NCI-H1105 (cell line): Measurements from ENCODE around the gene GALNT17.
"Not testable (repeated sequence)": the region's sequence is repeated elsewhere in the genome, so short reads cannot be mapped to it uniquely, and the experiment has no call there.

Experiments
- DNase-seq: peaks from one replicate; lab custom pipeline; 2025; lab: John Stamatoyannopoulos, UW

Gene GALNT17

DNA sequence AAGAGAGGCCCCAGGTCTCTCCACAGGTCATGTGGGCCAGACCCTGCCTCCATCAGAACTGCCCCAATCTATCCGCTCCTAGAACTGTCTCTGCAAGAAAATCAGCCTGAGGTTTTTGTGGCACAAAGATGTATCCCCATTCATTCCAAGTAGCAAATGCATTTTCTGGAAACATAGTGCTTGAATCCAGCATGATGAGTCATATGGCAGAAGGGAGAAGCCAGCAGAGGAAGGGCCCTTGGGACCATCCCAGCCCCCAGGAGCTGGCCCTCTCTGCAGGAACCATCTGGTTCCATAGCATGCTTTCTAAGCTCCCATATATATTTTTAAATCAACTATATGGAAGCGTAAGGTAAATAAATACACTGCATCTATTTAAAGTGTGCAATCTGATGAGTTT lies 563.2 kb downstream of the GALNT17 start:
- DNase-seq, result no peak

DNA sequence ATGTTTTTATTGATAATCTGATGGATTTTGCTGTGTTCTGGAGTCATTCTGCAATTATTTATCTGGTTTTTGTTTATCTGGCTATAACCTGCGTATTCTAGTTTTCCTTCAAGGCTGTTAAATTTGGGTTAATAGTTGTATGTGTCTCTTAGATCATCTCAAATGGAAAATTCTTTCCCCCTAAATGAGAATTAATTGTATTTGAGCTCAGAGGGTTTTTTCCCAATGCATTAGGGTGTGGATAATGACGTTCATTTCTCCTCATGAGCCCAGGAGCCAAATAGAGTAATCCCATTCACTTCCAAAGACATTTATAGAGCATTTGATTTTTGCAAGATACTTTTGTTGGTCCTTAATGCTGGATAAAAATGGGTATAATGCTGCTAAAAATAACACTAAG lies 564.6 kb downstream of the GALNT17 start:
- no peak for DNase-seq

DNA sequence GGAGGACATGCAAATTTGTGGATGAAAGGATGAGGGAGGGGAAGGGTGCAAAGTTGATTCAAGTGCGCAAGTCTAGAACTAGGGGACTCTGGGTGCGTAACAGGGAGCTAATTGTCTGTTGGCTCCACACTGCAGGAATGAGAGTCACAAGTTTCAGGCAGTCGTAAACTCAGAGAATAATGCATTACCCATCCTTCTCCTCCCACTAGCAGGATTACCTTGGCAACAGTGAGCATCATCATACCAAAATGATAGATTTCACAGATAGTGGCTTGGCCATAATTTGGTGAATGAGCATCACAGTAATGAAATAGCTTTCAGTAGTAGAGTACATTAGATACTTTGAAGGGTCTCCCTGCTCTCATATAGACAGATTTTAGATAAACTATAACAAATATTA lies 565.5 kb downstream of the GALNT17 start:
- DNase-seq, result no peak

DNA sequence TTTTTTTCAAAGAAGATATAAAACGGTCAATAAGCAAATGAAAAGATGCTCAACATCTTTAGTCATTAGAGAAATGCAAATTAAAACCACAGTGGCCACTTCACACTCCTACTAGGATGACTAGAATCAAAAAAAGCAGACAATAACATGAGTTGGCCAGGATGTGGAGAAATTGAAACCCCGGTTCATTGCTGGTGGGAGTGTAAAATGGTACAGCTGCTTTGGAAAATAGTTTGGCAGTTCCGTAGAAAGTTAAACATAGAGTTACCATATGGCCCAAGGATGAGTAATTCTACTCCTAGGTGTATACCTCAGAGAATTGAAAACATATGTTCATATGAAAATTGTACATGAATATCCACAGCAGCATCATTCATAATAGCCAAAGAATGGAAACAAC lies 573.3 kb downstream of the GALNT17 start:
- no peak for DNase-seq

DNA sequence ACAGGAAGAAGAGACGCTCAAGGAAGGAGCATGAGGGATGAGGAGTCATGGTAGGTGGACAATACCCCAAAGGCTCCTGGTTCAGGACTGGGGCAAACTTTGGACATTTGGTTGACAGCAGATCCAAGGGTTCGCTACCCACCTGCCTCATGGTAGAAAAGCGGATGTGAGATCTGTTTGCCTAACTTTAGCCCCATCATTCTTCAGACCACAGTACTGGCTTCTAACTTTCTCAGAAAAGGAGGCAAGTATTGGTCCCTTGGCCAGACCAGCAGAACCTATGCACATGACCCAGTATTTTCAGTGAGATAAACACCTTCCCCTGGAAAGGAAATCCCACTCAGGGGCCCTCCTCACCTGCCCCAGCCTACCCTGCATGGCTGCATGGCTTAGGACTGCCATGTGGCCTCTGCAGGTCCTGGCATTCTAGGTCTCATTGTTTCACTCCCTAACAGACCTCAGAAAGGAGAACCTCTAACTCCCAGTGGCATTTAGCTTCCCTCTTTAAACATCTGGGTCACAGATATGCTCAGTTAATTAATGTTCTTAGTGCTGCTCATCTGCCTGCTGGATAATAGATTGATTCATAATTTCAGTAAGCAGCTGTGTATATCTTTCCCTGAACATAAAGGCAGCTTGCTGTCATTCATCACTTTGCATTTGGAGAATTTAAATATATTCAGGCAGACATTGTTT lies 574.1 kb downstream of the GALNT17 start:
- DNase-seq, result no peak

DNA sequence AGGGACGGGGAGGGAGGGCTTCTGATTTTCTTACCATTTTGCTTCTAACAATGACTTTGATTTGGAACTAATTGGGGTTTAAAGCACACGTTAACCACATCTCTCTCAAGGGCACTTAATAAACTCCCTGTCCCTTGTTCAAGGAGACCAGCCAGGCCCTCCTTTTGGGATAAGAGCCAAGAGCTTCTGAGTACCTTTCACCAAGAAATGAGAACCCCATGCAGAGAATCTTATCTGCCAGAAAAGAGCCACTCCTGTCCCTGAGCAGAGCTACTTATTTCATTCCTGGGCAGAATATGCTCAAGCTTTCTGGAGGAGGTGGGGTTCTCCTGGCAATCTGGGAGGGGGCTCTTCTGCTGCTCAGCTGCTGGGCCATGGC lies 574.6 kb downstream of the GALNT17 start:
- no peak for DNase-seq

DNA sequence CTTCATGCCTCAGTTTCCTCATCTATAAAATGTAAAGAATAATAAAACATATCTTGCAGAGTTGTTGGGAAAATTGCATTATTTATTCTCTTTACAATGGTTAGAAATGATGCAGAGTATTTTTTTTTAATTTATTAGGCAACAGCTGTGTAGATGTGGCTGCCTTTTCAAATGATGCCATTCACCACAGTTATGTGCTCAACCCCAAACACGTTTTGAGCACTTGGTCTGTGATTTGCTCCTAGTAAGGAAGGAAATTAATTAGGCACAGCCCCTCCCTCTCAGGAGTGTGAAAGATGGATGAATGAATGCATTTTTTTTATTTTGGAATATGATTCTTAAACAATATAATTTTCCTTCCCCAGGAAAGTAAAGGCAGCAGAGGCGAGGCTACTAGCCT lies 575.1 kb downstream of the GALNT17 start:
- no peak for DNase-seq

DNA sequence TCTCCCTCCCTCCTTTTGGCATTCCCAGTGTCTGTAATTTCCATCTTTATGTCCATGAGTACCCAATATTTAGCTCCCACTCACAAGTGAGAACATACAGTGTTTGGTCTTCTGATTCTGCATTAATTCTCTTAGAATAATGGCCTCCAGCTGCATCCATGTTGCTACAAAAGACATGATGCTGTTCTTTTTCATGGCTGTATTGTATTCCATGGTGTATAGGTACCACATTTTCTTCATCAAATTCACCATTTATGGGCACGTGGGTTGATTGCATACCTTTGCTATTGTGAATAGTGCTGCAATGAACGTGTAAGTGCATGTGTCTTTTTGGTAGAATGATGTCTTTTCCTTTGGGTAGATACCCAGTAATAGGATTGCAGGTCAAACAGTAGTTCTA lies 576.8 kb downstream of the GALNT17 start:
- no peak for DNase-seq

DNA sequence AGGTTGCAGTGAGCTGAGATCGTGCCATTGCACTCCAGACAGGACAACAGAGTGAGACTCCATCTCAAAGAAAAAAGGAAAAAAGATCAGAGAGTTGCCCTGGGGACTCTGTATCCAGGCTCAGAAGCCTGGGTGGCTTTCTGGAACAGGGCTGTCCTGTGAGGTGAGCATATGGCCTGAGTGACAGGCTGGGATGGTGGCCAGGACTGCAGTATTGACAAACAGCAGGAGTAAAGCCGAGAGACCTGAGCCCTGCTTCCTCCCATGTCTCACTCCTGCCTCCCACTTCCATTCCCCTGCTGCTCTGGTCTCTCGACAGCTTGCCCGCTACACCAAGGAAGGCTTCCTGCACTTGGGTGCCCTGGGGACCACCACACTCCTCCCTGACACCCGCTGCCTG lies 578.5 kb downstream of the GALNT17 start:
- DNase-seq, result no peak

DNA sequence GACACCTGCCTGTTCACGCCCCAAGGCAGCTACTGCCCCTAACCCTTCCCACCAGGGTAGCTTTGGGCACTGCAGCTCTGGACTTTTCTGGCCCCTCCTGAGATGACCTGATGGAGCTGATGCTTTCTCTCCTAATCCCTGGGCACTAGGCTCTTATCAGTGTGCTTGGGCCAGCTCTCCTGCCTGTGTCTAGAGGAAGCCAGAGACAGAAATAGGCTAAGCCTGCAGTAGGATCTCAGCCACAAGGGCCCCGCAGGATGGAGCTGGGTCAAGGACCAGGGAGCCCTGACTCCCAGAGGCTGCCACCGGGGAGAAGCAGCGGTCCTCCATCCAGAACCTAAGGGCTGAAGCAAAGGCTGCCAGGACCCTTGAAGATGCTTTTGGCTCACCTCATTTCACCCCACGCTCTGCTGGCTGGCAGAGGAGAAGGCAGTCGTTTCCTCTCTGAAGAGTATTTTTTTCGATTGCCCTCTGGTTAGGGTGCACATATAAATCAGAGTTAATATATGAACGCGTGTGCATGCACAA lies 580.8 kb downstream of the GALNT17 start:
- no peak for DNase-seq

DNA sequence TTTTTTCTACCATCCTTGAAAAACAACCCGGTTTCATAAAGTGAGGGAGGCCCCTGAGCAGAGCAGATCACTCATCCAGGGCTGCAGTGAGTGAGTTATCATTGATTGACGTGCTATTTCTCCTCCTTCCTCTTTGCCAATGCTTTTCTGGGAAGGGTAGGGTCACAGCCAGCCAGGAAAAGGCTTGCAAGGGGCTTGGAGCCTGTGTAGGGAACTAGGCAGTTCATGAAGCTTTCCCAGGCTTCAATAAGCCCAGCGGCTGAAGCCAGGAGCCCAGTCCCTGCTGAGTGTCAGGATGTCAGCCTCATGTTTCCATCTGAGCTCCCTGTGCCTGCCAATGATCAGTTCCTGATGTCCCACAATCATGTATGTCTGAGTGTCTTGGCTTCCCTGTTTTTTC lies 584.7 kb downstream of the GALNT17 start:
- no peak for DNase-seq

DNA sequence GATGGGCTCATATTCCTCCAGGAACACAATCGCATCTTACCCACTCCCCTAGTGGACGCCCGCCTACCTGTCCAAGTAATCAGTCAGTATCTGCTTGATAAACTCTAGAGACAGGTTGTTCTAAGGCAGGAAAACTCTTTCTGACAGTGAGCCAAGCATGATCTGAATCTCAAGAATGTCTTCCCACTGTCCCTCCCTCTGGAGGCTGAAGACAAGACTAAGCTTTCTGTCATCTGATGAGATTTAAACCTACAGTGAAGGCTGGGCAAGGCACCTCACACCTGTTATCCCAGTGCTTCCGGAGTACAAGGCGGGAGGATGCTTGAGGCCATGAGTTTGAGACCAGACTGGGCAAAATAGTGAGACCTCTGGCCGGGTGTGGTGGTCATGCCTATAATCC lies 586.6 kb downstream of the GALNT17 start:
- no peak for DNase-seq

DNA sequence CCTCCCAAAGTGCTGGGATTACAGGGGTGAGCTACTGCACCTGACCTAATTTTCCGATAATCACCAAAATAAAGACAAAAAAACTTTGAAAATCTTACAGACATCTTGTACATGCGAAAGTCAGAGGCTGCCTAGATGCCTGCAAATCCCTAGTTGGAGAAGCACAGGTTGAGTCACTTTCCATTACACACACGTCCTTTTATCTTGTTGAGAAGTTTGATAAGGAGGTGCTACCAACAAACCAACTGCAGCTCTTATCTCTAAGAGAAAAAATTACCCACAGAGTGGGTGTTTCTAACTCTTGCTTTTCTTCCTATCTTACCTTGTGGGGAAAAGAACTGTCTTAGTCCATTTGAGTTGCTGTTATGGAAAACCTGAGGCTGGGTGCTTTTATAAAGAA lies 589.8 kb downstream of the GALNT17 start:
- no peak for DNase-seq

DNA sequence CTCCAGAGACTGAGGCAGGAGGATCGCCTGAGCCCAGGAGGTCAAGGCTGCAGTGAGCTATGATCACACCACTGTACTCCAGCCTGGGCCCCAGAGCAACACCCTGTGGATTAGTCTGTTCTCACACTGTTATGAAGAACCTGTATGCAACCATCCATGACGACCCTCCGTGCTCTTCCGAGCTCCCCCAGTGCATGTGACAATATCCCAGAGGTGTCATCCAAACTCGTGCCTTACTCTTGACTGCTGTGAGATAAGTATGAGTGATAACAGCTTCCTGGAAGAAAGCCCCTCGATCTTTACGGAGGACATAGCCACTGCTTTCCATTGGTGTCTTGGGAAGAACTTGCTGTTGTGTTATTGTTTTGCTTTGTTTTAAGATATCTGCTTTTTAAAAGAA lies 591.9 kb downstream of the GALNT17 start:
- DNase-seq, result no peak

DNA sequence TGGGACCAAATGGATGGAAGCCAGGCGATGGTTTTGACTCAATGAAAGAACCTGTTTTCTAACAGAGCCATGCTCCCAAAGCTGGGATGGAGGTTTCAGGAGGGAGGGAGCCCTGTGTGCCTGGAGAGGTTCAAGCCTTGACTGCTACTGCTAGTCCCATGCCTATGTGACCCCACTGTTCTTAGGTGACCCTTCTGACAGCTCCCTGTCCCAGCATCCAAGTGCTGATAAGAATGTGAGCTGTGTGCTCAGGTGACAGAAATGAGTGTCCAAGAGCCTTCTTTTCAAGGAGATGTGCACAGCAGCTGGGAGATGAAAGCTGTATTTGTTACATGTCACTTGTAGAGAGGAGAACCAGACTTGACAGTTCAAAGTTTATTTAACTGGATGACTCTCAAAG lies 595.4 kb downstream of the GALNT17 start:
- DNase-seq, result no peak

DNA sequence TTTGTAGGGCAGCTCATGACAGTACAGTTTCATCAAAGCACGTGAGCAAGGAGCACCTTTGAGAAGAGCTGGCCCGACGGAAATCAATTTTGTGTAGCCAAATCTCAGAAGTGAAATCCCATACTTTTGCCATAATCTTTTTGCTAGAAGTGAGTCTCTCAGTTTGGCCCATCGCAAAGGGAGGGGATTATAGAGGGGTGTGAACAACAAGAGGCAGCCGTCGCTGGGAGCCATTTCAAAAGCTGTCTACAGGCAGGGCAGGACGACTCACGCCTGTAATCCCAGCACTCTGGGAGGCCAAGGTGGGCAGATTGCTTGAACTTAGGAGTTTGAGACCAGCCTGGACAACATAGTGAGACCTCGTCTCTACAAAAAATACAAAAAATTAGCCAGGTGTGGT lies 599.8 kb downstream of the GALNT17 start:
- DNase-seq, result no peak

DNA sequence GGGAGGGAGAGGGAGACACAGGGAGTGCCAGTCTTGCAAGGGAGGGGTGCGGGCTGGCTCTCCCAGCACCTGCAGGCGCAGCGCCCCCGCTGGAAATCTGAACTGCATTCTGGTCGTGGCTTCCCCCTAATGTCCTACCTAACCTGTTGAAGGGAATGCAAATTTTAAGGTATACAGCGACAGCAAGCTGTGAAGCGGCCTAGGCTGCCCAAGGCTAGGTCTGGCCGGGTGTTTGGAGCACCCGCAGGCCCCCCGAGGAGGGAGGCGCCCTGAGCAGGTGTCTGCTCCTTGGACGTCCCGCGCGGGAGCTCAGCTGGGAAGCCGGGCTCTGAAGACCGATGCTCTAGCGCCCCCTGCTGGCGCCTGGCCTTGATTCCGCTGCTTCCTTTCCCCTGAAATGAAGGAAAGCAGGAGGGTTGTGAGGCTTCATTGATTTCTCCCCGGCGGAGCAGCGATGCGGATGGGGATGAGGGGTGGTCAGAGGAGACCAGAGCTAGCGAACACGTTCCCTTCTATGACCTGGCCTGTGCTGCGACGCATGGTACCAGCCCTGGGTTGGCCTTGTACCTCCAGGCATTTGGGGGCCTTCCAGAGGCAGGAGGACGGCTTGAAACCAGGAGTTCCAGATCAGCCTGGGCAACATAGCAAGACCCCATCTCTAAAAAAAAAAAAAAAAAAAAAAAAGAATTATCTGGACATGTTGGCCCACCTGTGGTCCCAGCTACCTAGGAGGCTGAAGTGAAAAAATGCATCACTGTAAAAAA lies 601.3 kb downstream of the GALNT17 start:
- peak; percentile 50 for DNase-seq

DNA sequence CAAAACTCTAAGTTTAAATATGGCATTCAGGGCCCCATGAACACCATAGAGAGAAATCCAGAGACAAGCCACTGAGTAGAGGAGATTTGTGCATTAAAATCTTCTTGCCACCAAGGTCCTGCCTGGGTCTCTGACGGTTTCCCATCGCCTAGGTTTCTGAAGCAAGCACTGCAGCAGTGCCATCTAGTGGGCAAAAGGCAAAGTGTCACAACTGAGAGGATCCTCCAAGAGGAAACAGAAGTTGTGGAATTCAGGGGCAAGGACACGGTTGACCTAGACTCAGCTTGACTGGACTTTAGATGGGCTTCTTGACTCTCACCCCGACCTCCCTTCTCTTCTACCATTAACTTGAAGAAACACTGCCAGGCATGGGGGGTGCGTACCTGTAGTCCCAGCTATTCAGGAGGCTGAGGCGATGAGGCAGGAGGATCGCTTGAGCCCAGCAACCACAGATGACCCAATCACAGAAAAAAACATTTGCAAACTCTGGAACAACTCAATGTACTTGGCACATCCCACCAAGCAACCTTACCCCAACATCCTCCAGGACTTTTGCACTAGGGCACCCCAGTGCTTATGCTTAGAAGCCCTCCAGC lies 604.1 kb downstream of the GALNT17 start:
- peak; percentile 52 for DNase-seq

DNA sequence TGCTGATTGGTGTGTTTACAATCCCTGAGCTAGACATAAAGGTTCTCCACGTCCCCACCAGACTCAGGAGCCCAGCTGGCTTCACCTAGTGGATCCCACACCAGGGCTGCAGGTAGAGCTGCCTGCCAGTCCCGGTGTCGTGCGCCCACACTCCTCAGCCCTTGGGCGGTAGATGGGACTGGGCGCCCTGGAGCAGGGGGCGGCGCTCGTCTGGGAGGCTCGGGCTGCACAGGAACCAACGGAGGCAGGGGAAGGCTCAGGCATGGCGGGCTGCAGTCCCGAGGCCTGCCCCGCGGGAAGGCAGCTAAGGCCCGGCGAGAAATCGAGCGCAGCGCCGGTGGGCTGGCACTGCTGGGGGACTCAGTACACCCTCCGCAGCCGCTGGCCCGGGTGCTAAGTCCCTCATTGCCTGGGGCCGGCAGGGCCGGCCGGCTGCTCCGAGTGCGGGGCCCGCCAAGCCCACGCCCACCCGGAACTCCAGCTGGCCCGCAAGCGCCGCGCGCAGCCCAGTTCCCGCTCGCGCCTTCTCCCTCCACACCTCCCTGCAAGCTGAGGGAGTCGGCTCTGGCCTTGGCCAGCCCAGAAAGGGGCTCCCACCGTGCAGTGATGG lies 606.1 kb downstream of the GALNT17 start:
- not testable (repeated sequence) for DNase-seq

DNA sequence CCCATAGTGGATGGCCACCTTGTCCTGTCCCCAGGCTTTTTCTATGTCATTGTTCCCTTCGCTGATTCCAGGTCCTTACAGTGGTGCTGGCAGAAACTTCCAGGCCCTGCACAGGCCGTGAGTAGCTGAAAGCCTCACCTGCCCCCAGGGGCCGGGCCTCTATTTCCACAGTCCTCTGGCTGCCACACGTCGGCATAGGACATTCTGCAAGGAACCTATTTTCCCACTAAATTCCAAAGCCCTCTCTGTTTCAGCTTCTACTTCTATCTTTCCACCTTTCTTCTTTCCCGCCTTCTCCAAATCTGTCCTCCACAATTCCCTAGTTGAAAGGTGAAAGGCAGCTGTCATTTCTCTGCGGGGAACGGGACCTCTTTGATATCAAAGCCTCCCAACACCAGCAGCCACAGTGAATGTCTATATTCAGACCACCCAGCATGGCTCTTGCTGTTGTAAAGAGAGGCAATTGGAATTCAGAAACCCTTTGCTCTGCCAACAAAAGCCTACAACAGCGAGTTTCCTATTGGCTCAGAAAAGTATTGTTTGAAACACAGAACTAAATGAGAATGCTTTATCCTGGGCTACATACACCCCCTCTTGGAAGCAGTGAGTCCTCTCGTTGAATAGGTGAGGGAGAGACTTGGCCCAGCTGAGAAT lies 607.7 kb downstream of the GALNT17 start:
- DNase-seq, result no peak

DNA sequence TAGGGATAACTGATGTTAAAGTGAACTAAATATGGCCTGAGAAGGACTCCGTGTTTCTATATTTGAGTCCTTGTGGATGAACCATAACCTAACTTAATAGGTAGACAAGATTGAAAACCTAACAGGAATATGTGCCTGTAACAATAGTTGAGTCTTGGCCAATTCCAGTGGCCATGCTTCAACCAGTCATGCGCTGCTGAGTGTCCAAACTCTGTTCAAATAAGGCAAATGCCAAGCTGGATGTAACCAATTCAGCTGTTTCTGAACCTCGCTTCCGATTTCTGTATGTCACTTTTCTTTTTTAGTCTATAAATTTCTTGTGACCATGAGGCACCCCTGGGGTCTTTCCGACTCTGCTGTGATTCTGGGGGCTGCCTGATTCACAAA lies 608.2 kb downstream of the GALNT17 start:
- no peak for DNase-seq

DNA sequence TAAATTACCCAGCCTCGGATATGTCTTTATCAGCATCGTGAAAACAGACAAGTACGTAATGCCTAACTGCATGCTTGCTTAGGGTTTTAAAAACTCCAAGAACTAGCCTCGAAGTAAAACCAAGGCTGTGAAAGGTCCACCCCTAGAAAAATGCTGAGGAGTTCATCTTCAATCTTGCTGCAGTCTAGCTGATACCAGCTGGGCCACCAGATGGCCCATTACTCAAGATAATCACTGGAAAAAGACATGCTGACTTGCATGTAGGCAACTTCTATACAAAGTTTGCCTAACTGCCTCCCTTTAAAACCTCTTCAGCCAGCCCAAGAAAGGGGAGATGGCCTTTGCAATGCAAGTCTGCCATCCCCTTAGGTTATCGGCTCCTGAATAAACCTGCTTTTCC lies 614.1 kb downstream of the GALNT17 start:
- no peak for DNase-seq
